Umbilical cord (tissue), 2 donors: ENCODE data around the gene RAD50. TPM values are rescaled to one million over a fixed set of nuclear protein-coding genes. Genes with fewer than 3 reads are reported as not detected.

Experiments used
- DNase-seq: peaks from one replicate; pipeline ENCODE4 v3.0.0-alpha.2; 2015; ENCODE audit warnings: low spot score
- total RNA-seq: library from RNA; depleted of rRNA; stranded (reverse); fragments of >200 nt; gene quantifications from one replicate; pipeline ENCODE4 v1.2.3, GENCODE V29; 2014; ENCODE audit warnings: low replicate concordance; ENCODE audit not compliant: insufficient read depth

The RAD50 gene
- total RNA-seq, 1 donor from 2014 or later, result 35.9 TPM

DNA sequence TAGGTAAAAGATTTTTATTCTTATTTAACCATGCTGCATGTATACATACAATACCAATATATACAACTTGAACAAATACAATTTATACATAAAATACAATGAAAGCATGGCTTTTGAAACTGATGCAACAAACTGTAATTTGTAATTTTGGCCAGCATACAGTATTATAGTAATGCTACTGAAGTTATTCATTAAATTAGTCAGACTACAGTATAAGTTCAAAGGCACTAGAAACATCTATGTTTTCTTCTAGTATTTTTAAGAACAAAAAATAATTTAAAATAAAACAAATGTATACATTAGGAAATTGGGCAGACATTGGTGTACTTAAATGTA lies 135.8 kb downstream of the RAD50 start:
- DNase-seq, result no peak

Other genes starting within 250 kb of the RAD50 start
- 6.0 TPM for gene SLC22A5, start 187.3 kb upstream of the RAD50 start, total RNA-seq
- 13.7 TPM for gene IRF1, start 66.2 kb upstream of the RAD50 start, total RNA-seq
- 7.7 TPM for gene IL5, start 13.5 kb upstream of the RAD50 start, total RNA-seq
- gene IL13, start 101.2 kb downstream of the RAD50 start, total RNA-seq, result not detected
- not detected for gene IL4, start 117.0 kb downstream of the RAD50 start, total RNA-seq
- gene KIF3A, start 180.6 kb downstream of the RAD50 start, total RNA-seq, result 7.2 TPM
- gene CCNI2, start 190.4 kb downstream of the RAD50 start, total RNA-seq, result 0.72 TPM
- 41.2 TPM for gene SEPTIN8, start 220.3 kb downstream of the RAD50 start, total RNA-seq